Ovary (tissue), 3 donors: ENCODE data around the gene ZMYND19.

ENCODE experiments used
- EP300 ChIP-seq: sonication (generic); formaldehyde crosslinking; IDR thresholded peaks from one replicate; pipeline ENCODE4 v1.6.1; 2017; ENCODE audit warnings: antibody characterized with exemption
- POLR2A ChIP-seq: fragments of 450-650 bp; IDR thresholded peaks from one replicate; pipeline ENCODE4 v1.6.1; 2017; ENCODE audit warnings: antibody characterized with exemption, mild to moderate bottlenecking, moderate library complexity
- TF ChIP-seq, protein P1 (sequence below), 3 donors: fragments of 450-650 bp in 2 of 3; fragments of 200-600 bp in 1 of 3; IDR thresholded peaks; one replicate each; pipeline versions ENCODE4 v1.5.1 to v1.8.0; 2016 to 2022; ENCODE audit warnings: antibody characterized with exemption in 3 of 3, mild to moderate bottlenecking in 1 of 3
- donor health status: DM: no; HTN: no; CAD: no.

DNA sequence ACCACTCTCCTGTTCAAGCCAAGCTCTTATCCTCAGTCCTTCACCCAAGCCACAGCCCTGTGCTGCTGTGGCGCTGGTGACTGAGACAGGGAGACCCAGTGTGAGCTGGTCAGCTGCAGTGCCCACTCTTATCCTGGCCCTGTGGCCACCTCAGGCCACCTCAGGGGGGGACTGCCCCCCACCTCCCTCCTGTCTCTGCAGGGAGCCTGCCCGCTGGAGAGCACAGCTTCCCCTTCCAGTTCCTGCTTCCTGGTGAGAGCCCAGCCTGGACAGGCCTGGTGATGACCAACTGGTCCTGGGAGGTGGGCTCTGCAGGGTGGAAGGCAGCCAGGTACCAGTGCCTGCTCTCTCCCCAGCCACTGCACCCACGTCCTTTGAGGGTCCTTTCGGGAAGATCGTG, 22.9 kb upstream of the ZMYND19 start:
- TF ChIP-seq, protein P1, sequence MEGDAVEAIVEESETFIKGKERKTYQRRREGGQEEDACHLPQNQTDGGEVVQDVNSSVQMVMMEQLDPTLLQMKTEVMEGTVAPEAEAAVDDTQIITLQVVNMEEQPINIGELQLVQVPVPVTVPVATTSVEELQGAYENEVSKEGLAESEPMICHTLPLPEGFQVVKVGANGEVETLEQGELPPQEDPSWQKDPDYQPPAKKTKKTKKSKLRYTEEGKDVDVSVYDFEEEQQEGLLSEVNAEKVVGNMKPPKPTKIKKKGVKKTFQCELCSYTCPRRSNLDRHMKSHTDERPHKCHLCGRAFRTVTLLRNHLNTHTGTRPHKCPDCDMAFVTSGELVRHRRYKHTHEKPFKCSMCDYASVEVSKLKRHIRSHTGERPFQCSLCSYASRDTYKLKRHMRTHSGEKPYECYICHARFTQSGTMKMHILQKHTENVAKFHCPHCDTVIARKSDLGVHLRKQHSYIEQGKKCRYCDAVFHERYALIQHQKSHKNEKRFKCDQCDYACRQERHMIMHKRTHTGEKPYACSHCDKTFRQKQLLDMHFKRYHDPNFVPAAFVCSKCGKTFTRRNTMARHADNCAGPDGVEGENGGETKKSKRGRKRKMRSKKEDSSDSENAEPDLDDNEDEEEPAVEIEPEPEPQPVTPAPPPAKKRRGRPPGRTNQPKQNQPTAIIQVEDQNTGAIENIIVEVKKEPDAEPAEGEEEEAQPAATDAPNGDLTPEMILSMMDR (IDR thresholded peaks at IDR 0.05): no peak
- TF ChIP-seq POLR2A (no peak), EP300 (no peak)
